ENCODE data around the gene ADRA2B.
A peak's percentile ranks its signal among the peaks of the same experiment; 100 is the strongest.

Gene ADRA2B

DNA sequence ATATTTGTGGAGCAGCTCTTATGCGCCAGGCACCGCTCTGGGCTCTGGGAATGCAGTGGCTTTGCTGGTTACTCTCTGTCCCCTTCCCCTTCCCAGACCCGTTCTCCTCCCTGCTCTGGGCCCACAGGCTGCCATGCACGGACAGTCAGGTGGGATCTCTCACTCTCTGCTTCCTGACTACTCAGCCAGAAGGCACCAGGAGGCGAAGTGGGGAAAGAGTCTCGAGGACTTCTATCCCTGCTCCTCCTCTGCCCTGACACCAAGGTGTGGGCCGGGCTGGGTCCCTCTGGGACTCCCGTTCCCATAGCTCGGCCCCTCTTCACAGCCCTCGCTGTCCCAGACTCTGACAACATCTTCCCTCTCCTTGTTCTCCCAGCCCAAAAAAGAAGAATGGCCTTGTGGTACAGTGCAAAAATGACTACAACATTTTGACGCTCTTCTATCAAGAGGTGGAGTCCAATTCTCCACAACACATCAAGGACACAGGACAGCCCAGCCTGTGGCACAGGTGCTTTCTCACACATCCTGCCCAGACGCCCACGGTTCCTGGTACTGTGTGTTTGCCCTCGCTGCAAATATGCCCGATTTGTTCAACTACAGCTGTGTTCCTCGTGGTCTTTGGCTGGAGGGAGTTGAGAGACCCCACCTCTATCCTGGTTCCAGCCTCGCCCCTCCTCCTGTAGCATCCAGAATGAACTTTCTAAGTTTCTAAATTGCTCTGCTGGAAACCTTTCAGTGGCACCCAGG, 42.9 kb upstream of the ADRA2B start:
- in situ Hi-C loops (cut with MboI; ENCODE audit: low pct_unique_long_range_greater_than_20kb, low sequenced_read_pairs, unreplicated experiment) = no loop called here
- DNase-seq (ENCODE audit: low spot score) = no peak
- TF ChIP-seq, protein P1, sequence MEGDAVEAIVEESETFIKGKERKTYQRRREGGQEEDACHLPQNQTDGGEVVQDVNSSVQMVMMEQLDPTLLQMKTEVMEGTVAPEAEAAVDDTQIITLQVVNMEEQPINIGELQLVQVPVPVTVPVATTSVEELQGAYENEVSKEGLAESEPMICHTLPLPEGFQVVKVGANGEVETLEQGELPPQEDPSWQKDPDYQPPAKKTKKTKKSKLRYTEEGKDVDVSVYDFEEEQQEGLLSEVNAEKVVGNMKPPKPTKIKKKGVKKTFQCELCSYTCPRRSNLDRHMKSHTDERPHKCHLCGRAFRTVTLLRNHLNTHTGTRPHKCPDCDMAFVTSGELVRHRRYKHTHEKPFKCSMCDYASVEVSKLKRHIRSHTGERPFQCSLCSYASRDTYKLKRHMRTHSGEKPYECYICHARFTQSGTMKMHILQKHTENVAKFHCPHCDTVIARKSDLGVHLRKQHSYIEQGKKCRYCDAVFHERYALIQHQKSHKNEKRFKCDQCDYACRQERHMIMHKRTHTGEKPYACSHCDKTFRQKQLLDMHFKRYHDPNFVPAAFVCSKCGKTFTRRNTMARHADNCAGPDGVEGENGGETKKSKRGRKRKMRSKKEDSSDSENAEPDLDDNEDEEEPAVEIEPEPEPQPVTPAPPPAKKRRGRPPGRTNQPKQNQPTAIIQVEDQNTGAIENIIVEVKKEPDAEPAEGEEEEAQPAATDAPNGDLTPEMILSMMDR (IDR thresholded peaks at IDR 0.05; ENCODE audit: extremely low read depth, insufficient read depth, missing control alignments) = no peak

DNA sequence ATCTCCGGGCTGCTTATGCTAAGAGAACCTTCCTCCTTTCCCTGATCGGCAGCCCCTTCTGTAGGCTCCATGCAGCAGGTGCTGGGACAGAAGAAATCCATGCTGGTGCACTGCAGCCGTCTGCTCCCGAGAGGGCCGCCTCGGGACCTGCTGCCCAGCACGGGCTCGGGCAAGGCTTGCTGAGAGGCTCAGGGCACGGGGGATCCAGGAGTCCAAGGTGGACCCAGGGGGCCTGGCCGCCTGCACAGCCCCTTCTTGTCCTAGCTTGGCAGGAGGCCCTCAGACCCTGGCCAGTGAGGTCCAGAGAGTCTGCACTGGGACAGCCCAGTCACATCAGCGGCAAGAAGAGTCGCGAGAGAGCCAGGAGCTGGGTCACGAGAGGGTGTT, 42.2 kb upstream of the ADRA2B start:
- in situ Hi-C loops (cut with MboI; ENCODE audit: low pct_unique_long_range_greater_than_20kb, low sequenced_read_pairs, unreplicated experiment) = no loop called here
- no peak for DNase-seq (ENCODE audit: low spot score)
- TF ChIP-seq, protein P1 (IDR thresholded peaks at IDR 0.05; ENCODE audit: extremely low read depth, insufficient read depth, missing control alignments) = no peak

DNA sequence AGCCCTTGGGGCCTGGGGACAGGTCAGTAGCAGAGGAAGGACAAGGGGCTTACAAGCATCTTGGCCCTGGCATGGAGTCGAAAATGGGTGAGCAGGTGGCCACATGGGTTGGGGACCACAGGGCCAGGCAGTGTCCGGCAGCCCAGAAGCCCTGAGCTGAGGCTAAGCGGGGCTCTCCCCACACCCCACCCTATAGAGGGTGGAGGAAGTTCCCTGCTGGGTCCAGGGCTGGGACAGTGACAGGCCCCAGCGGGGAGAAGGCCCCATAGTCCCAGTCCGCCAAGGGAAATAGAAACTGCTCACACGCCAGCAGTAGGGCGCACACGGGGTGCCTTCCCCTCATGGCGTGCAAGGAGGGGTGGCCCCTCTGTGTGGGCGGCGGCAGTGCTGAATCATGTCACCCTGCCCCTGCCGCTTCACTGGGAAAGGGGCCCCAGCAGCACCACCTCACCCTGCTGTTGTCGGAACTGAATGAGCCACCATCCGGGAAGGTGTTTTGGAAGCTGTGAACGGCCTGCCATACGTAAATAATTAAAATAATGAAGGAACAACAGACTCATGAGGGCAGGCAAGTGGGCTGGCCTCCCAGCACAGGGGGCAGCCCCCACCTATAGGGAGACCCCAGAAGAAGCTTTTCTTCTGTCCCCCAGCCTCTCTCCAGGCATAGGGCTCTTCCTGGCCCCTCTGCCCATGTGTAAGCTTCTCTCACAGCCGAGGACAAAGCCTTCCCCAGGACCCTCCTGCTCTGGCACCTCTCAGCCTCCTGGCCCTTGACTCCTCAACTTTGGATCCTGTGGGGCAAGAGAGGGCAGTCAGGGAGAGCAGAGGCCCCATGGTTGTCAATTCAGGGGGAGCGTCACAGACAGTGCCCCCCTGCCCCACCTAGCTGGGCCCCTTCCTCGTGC, 41.5 kb upstream of the ADRA2B start:
- TF ChIP-seq, protein P1 (IDR thresholded peaks at IDR 0.05; ENCODE audit: extremely low read depth, insufficient read depth, missing control alignments) = no peak
- peak; percentile 81 for DNase-seq (ENCODE audit: low spot score)
- in situ Hi-C loops (cut with MboI; ENCODE audit: low pct_unique_long_range_greater_than_20kb, low sequenced_read_pairs, unreplicated experiment) = no loop called here

DNA sequence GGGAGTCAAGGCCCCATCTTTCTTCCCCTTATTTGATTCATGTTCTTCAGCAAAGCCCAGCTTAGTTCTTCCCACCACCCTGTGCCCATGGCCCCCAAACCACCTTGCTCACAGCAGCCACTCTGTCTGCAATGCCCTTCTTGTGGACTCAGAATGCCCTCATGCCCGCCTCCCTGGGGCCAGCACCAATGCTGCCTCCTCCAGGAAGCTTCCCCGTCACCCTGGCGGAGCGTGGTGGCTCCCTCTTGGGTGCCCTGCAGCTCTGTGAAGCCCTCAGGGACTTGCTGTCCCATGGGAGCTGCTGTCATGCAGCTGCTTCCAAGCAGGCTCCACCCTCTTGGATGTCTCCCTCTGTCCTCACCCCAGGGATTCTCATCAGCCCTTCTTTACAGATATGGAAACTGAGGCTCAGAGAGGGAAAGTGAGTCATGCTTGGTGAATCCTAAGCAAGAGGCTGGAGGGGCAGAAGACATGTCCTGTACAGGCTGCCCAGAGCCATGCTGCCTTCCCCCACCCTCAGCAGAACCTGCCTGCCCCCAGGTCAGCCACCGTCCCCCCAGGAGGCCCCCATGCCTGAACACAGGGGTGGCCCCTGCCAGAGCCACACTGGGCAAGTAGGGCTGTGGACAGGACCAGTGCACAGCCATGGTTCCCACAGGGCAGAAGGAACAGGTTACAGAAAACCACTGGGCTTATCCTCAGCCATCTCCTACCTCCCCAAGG, 40.7 kb upstream of the ADRA2B start:
- in situ Hi-C loops (cut with MboI; ENCODE audit: low pct_unique_long_range_greater_than_20kb, low sequenced_read_pairs, unreplicated experiment) = no loop called here
- TF ChIP-seq, protein P1 (IDR thresholded peaks at IDR 0.05; ENCODE audit: extremely low read depth, insufficient read depth, missing control alignments) = no peak
- no peak for DNase-seq (ENCODE audit: low spot score)

DNA sequence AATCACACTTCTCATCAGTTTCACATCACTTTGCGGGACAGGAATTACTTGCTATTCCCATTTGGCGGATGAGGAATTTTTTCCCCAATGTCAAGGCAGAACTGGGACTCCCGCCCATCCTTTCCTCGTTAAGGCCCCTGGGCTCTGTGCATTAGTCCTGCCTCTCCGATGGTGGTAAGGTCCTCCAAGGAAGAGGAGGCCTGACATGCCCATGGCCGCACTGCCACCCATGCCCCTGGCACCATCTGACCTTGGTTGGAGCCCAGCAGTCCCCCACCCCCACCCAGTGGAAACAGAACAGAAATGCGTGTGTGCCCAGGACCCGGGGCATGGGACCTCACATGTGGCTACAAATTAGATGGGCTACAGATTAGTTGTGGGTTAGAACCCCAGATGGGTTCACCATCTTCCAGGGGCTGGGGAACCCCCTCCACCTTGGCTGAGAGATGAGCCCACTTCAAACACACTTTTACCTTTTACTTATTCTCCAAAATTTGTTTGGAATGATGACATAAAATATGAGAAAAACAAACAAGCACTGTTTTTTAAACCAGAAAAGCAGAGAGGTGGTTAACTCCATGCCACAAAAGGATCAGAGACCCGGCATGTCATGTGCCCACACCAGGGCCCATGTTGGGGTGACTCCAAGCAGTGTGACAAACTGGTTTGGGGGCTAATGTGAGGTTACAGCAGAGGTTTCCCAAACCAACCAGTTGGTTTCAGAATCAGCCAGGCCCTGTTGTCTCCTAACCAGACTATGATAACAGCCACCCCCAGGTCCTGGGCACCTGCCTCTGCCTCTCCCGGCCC, 39.8 kb upstream of the ADRA2B start:
- DNase-seq (ENCODE audit: low spot score) = no peak
- TF ChIP-seq, protein P1 (IDR thresholded peaks at IDR 0.05; ENCODE audit: extremely low read depth, insufficient read depth, missing control alignments) = no peak
- in situ Hi-C loops (cut with MboI; ENCODE audit: low pct_unique_long_range_greater_than_20kb, low sequenced_read_pairs, unreplicated experiment) = no loop called here
